Ammon's horn (tissue), 1 donor: ENCODE data around the gene RNASE11.
"Not testable (repeated sequence)": the region's sequence is repeated elsewhere in the genome, so short reads cannot be mapped to it uniquely, and the experiment has no call there.

Experiments
- DNase-seq: peaks from one replicate; pipeline ENCODE4 v3.0.0-alpha.2; 2016; ENCODE audit warnings: low spot score

Gene RNASE11

DNA sequence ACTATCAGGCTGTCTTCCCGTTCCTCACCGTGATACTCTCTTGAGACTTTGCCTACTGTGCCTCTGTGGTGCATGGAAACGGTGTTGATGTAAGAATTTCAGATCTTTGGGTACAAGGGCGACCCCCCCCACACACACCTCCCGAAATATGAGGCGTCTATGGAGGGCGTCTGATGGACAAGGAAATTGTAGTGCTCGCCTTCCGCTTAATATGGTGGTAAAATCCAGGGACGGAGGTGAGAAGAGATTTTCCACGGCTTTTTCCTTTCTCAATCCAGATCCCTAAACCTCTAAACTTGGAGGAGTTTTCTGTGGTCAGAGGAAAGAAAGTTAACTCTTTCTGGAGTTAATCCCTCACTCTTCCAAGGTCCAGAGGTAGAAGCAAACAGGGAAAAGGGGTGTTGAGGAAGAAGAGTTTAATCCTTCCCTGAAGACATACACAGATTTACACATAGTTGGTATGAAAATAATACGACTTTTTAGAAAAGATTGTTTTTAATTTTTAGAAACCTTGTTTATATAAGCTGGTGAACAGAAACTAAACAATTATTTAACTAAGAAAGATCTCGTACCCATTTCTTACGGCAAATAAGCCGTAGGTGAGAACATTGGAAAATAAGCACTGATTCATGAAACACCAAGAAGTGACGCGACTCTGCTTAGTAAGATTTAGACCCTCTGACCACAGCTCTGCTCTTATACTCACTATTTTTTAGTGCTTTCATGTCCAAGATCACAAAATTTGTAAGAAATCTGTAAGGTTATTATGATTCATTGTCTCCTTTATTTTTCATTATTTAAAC is 26.4 kb upstream of the RNASE11 start:
- DNase-seq = no peak

DNA sequence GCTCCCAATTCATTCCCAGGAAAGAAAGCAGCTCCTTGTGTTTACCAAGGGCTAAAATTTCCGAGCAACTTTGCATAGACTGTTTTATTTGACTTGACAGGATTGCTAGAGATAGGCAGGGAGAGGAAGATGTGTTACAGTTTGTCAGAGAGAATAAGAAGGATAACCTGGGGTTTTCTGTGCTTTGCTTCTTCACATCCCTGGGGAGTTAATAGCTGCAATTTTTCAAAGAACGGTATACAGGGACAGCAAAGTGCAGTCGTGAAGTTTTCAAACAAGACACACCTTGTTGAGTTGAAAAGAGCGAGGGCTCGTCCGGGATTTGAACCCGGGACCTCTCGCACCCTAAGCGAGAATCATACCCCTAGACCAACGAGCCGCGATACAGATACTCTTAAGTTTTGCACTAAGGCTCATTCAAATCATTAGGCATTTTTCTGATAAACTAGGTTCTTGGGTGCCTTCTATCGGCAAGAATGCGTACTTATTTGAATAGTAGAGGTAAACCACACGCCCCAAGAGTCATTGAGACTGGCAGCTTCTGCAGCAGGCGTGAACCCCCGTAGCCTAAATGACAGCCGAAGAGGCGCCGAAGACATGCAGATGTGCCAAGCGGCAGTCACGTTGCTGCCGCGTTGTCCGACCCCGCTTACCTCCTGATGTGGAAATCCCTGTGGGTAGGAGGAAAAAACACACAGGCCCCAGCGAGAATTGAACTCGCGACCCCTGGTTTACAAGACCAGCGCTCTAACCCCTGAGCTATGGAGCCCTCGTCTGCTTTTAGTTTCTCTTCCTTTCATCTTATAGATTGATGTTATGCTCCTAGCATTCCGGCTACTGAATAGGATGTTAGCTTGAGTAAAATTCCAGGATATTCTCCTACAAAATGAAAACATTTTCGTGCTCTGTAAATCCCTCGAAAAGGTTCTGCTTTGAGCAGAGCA is 25.6 kb upstream of the RNASE11 start:
- DNase-seq = peak; percentile 88

- peak; percentile 38 for DNase-seq
Observed at GRCh38 chr14:20612403-20612802, 24.6 kb upstream of the RNASE11 start.

DNA sequence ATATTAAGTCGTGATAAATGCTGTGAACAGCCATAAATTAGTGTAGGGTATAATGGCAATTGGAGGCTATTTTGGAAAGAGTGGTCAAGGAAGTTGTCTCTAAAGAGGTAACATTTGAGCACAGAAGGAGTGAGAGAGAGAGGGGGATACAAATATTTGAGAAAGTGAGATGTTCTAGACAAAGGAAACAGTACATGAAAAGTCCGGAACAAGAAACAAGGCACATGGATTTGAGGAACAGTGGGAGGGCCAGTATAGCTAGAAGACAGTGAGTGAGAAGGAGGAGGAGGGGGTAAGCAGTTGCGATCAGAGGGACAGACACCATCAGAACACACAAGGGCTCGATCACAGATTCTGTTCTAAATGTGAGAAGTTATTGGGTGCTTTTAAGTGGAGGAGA is 23.5 kb upstream of the RNASE11 start:
- DNase-seq = no peak

- peak; percentile 81 for DNase-seq
Observed at GRCh38 chr14:20610002-20610765, 22.4 kb upstream of the RNASE11 start.

- DNase-seq = peak; percentile 88
Observed at GRCh38 chr14:20609215-20610001, 21.6 kb upstream of the RNASE11 start.

DNA sequence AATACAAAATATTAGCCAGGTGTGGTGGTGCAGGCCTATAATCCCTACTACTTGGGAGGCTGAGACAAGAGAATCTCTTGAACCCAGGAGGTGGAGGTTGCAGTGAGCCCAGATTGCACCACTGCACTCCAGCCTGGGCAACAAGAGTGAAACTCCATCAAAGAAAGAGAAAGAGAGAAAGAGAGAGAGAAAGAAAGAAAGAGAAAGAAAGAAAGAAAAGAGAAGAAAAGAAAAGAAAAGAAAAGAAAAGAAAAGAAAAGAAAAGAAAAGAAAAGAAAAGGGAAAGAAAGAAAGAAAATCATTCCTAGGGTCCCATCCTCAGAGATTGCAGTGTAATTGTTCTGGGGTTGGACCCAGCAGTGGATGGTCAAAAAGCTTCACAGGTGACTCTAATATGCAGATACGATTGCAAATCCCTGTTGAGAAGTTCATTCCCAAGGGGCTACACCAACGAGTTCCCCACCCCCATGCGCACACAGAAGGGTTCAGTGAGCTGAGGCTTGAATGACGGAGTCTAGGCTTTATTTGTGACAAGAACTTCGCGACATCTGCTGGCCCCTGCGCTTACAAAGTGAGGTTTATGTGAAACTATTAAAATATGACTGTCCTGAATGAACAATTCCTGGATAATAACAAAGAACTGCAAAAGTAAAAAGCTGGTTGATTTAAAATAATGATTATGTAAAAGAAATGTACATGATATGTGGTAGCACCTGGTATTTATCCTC is 20.7 kb upstream of the RNASE11 start:
- DNase-seq = no peak

DNA sequence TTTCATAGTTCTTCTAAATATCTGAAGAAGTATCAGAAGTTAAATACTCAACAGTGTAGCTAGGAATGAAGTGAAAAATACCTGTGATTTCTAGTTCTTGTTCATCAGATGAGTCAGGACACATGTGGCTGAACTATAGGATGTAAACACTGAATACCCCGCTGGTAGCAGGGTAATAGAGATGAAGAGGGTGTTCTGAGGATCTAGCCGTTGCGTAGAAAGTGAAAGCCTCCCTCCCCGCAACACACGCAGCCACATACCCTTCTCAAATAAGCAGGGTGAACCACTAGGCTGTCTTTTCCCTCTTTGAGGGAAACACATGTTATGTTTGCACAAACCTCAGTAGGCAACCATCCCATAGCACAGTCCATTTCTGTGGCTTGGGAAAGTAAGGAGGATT is 19.8 kb upstream of the RNASE11 start:
- no peak for DNase-seq

GRCh38 chr14:20606902-20607242 is 19.1 kb upstream of the RNASE11 start:
- no peak for DNase-seq

GRCh38 chr14:20606190-20606901 is 18.5 kb upstream of the RNASE11 start:
- DNase-seq = peak; percentile 57

GRCh38 chr14:20603813-20604690 is 16.3 kb upstream of the RNASE11 start:
- no peak for DNase-seq

- DNase-seq = no peak
Observed at GRCh38 chr14:20602583-20602982, 14.8 kb upstream of the RNASE11 start.

DNA sequence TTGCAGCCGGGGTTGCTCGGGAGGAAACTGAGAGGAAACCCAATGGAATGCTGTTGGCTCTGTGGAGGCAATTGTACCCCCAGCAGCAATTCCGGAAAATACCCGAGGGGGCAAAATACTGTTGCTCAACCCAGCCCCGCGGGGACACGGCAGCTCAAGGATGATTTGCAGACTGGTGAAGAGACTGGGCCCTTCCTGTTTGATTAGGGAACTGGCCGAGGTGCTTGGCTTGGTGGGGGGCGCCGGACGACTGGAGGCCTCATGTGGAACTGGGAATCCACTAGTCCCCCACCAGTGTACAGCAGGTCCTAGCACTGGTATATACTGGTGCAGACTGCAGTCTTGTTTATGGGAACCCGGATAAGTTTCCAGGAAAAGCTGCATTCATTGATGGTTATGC is 13.7 kb upstream of the RNASE11 start:
- DNase-seq = no peak

GRCh38 chr14:20597108-20597507 is 9.3 kb upstream of the RNASE11 start:
- no peak for DNase-seq

GRCh38 chr14:20595726-20596125 is 7.9 kb upstream of the RNASE11 start:
- DNase-seq = not testable (repeated sequence)

- no peak for DNase-seq
Observed at GRCh38 chr14:20592574-20592973, 4.8 kb upstream of the RNASE11 start.

DNA sequence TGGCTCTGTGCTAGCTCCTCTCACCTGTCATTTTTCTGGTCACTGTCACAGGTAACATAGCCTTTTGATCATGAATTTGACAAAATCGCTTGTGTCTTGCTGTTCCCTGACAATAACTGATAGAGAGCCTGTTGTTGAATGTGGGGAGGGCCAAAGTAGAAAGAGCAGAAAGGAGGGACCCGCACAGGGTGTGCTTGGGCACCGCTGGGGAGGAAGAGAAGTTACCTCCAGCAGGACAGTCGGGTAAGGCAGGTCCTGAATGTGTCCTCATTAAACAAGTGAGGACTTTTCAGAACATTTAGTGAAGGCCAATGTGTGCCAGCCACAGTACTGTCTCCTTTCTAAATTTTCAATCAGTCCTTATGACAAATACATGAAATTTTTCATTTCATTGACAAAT is 3.4 kb upstream of the RNASE11 start, which contains the start of gene RNASE12:
TSS of gene RNASE12 (minus strand) at position 142 of the 400 bp plus-strand sequence. CDS start 653 bp downstream, outside the sequence.
- no peak for DNase-seq

- no peak for DNase-seq
Observed at GRCh38 chr14:20583908-20584307, 3.9 kb downstream of the RNASE11 start.

DNA sequence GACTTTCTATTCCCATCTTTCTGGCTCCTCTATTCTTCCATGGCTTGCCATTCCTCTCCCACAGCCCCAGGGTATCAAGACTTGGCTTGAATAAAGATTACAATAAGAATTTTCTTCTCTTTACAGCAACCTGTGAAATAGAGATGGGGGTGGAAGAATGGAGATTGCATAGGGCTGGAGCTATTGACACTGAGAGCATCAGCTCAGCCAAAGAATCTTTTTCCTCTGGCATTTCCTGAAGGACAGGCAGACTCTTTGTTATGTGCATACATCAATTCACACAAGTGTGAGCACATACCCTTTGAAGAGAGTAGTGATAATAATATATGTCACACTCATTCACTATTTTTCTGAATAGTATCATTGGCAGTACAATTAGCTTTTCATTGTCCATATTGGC is 4.7 kb downstream of the RNASE11 start:
- DNase-seq = no peak
